IMR-90 (cell line): ENCODE measurements around the gene SH2D6. TPM values are rescaled to one million over a fixed set of nuclear protein-coding genes. Genes with fewer than 3 reads are reported as not detected.

ENCODE experiments used
- ATAC-seq: fragments of 200-7000 bp; cut with Tn5 transposase; 2 replicates; pipeline ENCODE4 v1.9.1; 2020; ENCODE audit warnings: low read depth, mild to moderate bottlenecking, moderate library complexity
- BruUV-seq: library from RNA; stranded (reverse); fragments of 400-500 nt; replicated peaks from 2 replicates; lab custom pipeline; 2021; lab: Mats Ljungman, UMichigan
- CTCF ChIA-PET: fragments of 300-600 bp; formaldehyde crosslinking; extraction: SDS; loops from one replicate; lab custom pipeline; 2021; ENCODE audit warnings: antibody characterized with exemption; lab: Yijun Ruan, JAX
- POLR2A ChIA-PET: fragments of 300-600 bp; sonication (Branson Sonifier 250); formaldehyde crosslinking; loops from one replicate; lab custom pipeline; 2022; ENCODE audit warnings: antibody characterized with exemption; ENCODE audit not compliant: unreplicated experiment; lab: Charles Lee
- DNase-seq: peaks from one replicate; pipeline ENCODE4 v3.0.0; 2013
- H2AFZ ChIP-seq: replicated peaks from 2 replicates; pipeline ENCODE3; 2013; ENCODE audit warnings: low read length, mild to moderate bottlenecking; ENCODE audit not compliant: poor library complexity
- H2AK5ac ChIP-seq: 2 replicates; pipeline ENCODE4 v1.6.1; 2013; ENCODE audit warnings: low read depth, low read length, inconsistent platforms
- H2AK9ac ChIP-seq: replicated peaks from 2 replicates; pipeline ENCODE3; 2013; ENCODE audit warnings: mild to moderate bottlenecking, low read depth, low read length, moderate library complexity; ENCODE audit not compliant: poor library complexity
- H2BK120ac ChIP-seq: 2 replicates; pipeline ENCODE4 v1.6.1; 2013; ENCODE audit warnings: low read depth, low read length, inconsistent platforms
- H2BK15ac ChIP-seq: 3 replicates; pipeline ENCODE4 v1.6.1; 2013; ENCODE audit warnings: low read depth, low read length, inconsistent platforms
- H2BK20ac ChIP-seq: 2 replicates; pipeline ENCODE4 v1.6.1; 2013; ENCODE audit warnings: low read depth, mild to moderate bottlenecking, inconsistent platforms, low read length, moderate library complexity
- H2BK5ac ChIP-seq: 2 replicates; pipeline ENCODE4 v1.6.1; 2013; ENCODE audit warnings: mild to moderate bottlenecking, low read depth, low read length, inconsistent platforms; ENCODE audit not compliant: poor library complexity, severe bottlenecking
- H3K14ac ChIP-seq: replicated peaks from 2 replicates; pipeline ENCODE4 v1.6.1; 2013; ENCODE audit warnings: low read depth, low read length, inconsistent platforms
- H3K18ac ChIP-seq: 2 replicates; pipeline ENCODE4 v1.6.1; 2013; ENCODE audit warnings: low read depth, low read length, control low read depth
- H3K23ac ChIP-seq: 2 replicates; pipeline ENCODE4 v1.6.1; 2013; ENCODE audit warnings: low read depth, low read length, inconsistent platforms
- H3K27ac ChIP-seq: 2 replicates; pipeline ENCODE4 v1.5.1; 2013; ENCODE audit warnings: mild to moderate bottlenecking, control low read depth, low read length; ENCODE audit not compliant: insufficient read depth
- H3K27me3 ChIP-seq: 2 replicates; pipeline ENCODE4 v1.6.1; 2013; ENCODE audit warnings: low read length; ENCODE audit not compliant: control insufficient read depth, insufficient read depth
- H3K36me3 ChIP-seq: 2 replicates; pipeline ENCODE4 v1.6.1; 2013; ENCODE audit warnings: low read length, mixed read lengths; ENCODE audit not compliant: control insufficient read depth, insufficient read depth
- H3K4ac ChIP-seq: 2 replicates; pipeline ENCODE4 v1.6.1; 2013; ENCODE audit warnings: low read depth, low read length, inconsistent platforms
- H3K4me1 ChIP-seq: 2 replicates; pipeline ENCODE4 v1.6.1; 2013; ENCODE audit warnings: low read length, mixed read lengths; ENCODE audit not compliant: control insufficient read depth, insufficient read depth
- H3K4me2 ChIP-seq: 2 replicates; pipeline ENCODE4 v1.6.1; 2013; ENCODE audit warnings: low read depth, mild to moderate bottlenecking, control low read depth, low read length, moderate library complexity
- H3K4me3 ChIP-seq: 2 replicates; pipeline ENCODE4 v1.5.1; 2013; ENCODE audit warnings: low read depth, mild to moderate bottlenecking, control low read depth, low read length, moderate library complexity; ENCODE audit not compliant: insufficient read depth
- H3K56ac ChIP-seq: 2 replicates; pipeline ENCODE4 v1.6.1; 2013; ENCODE audit warnings: low read length, inconsistent platforms; ENCODE audit not compliant: insufficient read depth; ENCODE audit errors: extremely low read depth
- H3K79me1 ChIP-seq, 2 experiments: 2 replicates each; pipeline ENCODE4 v1.6.1; 2013; ENCODE audit warnings: low read length in 2 of 2, inconsistent platforms in 1 of 2, low read depth in 1 of 2
- H3K9ac ChIP-seq: 2 replicates; pipeline ENCODE4 v1.6.1; 2013; ENCODE audit warnings: low read depth, low read length, control low read depth
- H3K9me1 ChIP-seq: 2 replicates; pipeline ENCODE4 v1.6.1; 2013; ENCODE audit warnings: low read length, inconsistent platforms; ENCODE audit not compliant: insufficient read depth
- H3K9me3 ChIP-seq: 2 replicates; pipeline ENCODE4 v1.6.1; 2013; ENCODE audit warnings: low read length; ENCODE audit not compliant: control insufficient read depth, insufficient read depth
- H4K20me1 ChIP-seq: 2 replicates; pipeline ENCODE4 v1.6.1; 2013; ENCODE audit warnings: low read length, inconsistent platforms; ENCODE audit not compliant: insufficient read depth
- H4K5ac ChIP-seq: 2 replicates; pipeline ENCODE4 v1.6.1; 2013; ENCODE audit warnings: mild to moderate bottlenecking, low read depth, low read length, control low read depth
- H4K8ac ChIP-seq, 2 experiments: 2 replicates each; pipeline ENCODE4 v1.6.1; 2013; ENCODE audit warnings: low read depth in 2 of 2, low read length in 2 of 2, control low read depth in 1 of 2, inconsistent platforms in 1 of 2
- H4K91ac ChIP-seq: 2 replicates; pipeline ENCODE4 v1.6.1; 2013; ENCODE audit warnings: low read depth, low read length, inconsistent platforms; ENCODE audit not compliant: insufficient read depth
- BHLHE40 ChIP-seq: fragments of 150-350 bp; IDR thresholded peaks from 2 replicates; pipeline ENCODE4 v1.6.1; 2016; ENCODE audit warnings: mild to moderate bottlenecking, low read depth, low read length
- CEBPB ChIP-seq: IDR thresholded peaks from 2 replicates; pipeline ENCODE4 v1.6.1; 2012; ENCODE audit warnings: low read depth, low read length, improper control_type of control experiment
- CHD1 ChIP-seq: IDR thresholded peaks from 2 replicates; pipeline ENCODE4 v1.6.1; 2012; ENCODE audit warnings: low read depth, low read length, improper control_type of control experiment
- CTCF ChIP-seq: conservative IDR thresholded peaks from 2 replicates; pipeline ENCODE4 v1.5.1; 2012; ENCODE audit warnings: mild to moderate bottlenecking, low read depth, low read length, improper control_type of control experiment
- ELK1 ChIP-seq: fragments of 150-350 bp; IDR thresholded peaks from 2 replicates; pipeline ENCODE4 v1.6.1; 2016; ENCODE audit warnings: low read depth, mild to moderate bottlenecking, low read length, moderate library complexity, borderline replicate concordance
- FOS ChIP-seq: fragments of 150-350 bp; IDR thresholded peaks from 2 replicates; pipeline ENCODE4 v1.6.1; 2016; ENCODE audit warnings: low read depth, low read length
- MAFK ChIP-seq: IDR thresholded peaks from 2 replicates; pipeline ENCODE4 v1.6.1; 2012; ENCODE audit warnings: low read depth, low read length, improper control_type of control experiment
- MAZ ChIP-seq: IDR thresholded peaks from 2 replicates; pipeline ENCODE4 v1.6.1; 2012; ENCODE audit warnings: low read depth, mild to moderate bottlenecking, low read length, improper control_type of control experiment, moderate library complexity, borderline replicate concordance
- MXI1 ChIP-seq: IDR thresholded peaks from 2 replicates; pipeline ENCODE4 v1.6.1; 2012; ENCODE audit warnings: low read depth, mild to moderate bottlenecking, low read length, moderate library complexity, borderline replicate concordance
- NFE2L2 ChIP-seq: fragments of 150-350 bp; IDR thresholded peaks from 2 replicates; pipeline ENCODE4 v1.6.1; 2016; ENCODE audit warnings: low read depth, mild to moderate bottlenecking, low read length
- RAD21 ChIP-seq: IDR thresholded peaks from 2 replicates; pipeline ENCODE4 v1.6.1; 2012; ENCODE audit warnings: low read length, improper control_type of control experiment
- RCOR1 ChIP-seq: IDR thresholded peaks from 2 replicates; pipeline ENCODE4 v1.6.1; 2012; ENCODE audit warnings: mild to moderate bottlenecking, low read length, improper control_type of control experiment; ENCODE audit not compliant: insufficient replicate concordance
- SMC3 ChIP-seq: fragments of 150-350 bp; IDR thresholded peaks from 2 replicates; pipeline ENCODE4 v1.6.1; 2016; ENCODE audit warnings: low read depth, mild to moderate bottlenecking, antibody characterized with exemption, low read length, moderate library complexity
- USF2 ChIP-seq: fragments of 150-350 bp; IDR thresholded peaks from 2 replicates; pipeline ENCODE4 v1.6.1; 2017; ENCODE audit warnings: mild to moderate bottlenecking, antibody characterized with exemption, low read length, low read depth
- WGBS, 2 experiments: methylation state at CpG; one replicate each; pipeline versions ENCODE4 v1.1.5 to v1.1.7; 2013; ENCODE audit warnings: missing lambda C conversion rate in 2 of 2; ENCODE audit not compliant: insufficient read length in 1 of 2; ENCODE audit errors: extremely low coverage in 2 of 2; 5-methylcytosine and 5-hydroxymethylcytosine counted together
- dilution Hi-C: fragments of 300-500 bp; cut with HindIII; formaldehyde crosslinking; loops from one replicate; pipeline ENCODE4 v1.14.3; 2018; ENCODE audit warnings: low sequenced_read_pairs; ENCODE audit not compliant: unreplicated experiment
- in situ Hi-C: fragments of 300-500 bp; cut with MboI; formaldehyde crosslinking; loops from 3 replicates; pipeline ENCODE4 v1.14.3; 2019; ENCODE audit warnings: low sequenced_read_pairs, inconsistent platforms, mixed read lengths
- intact Hi-C: fragments of 100-400 bp; cut with micrococcal nuclease; formaldehyde crosslinking; loops from 2 replicates; pipeline ENCODE4 v1.10.0; 2022
- polyA plus RNA-seq, 3 experiments: library from polyadenylated mRNA; depleted of rRNA; stranded (reverse); fragments of >200 nt; gene quantifications; 2 replicates each; pipeline ENCODE4 v1.2.3, GENCODE V29; 2012; ENCODE audit warnings: low replicate concordance in 1 of 3
- total RNA-seq: library from RNA; depleted of rRNA; stranded (reverse); fragments of >200 nt; gene quantifications from 2 replicates; pipeline ENCODE4 v1.2.3, GENCODE V29; 2012

The SH2D6 gene
- total and polyA plus RNA-seq, 2 of the 4 experiments (the other 2 are of a cell fraction) = 0.32 to 0.36 TPM

- Histone ChIP-seq H2AFZ (no peak overlapping the region), H3K18ac (no peak overlapping the region), H3K9ac (no peak overlapping the region), H3K23ac (no peak overlapping the region), H4K8ac (no peak overlapping the region), H2BK15ac (no peak overlapping the region), H4K91ac (no peak overlapping the region), H2AK9ac (no peak overlapping the region), H3K27me3 (0 out of 2 replicates have a peak, but pooled peaks cover 3% of the 10 kb centered on the region), H2BK120ac (no peak overlapping the region), H3K56ac (no peak overlapping the region), H3K36me3 (no peaks in the 10 kb centered on the region), H4K5ac (no peak overlapping the region), H3K14ac (no peak overlapping the region), H3K4ac (no peak overlapping the region), H3K79me1 (no peaks in the 10 kb centered on the region), H3K9me3 (no peaks in the 10 kb centered on the region), H3K4me3 (no peak overlapping the region), H2BK20ac (no peak overlapping the region), H3K4me1 (no peaks in the 10 kb centered on the region), H2BK5ac (no peak overlapping the region), H3K9me1 (no peaks in the 10 kb centered on the region; the same call in 1 of the 2 replicates), H4K20me1 (no peaks in the 10 kb centered on the region), H3K27ac (no peak overlapping the region), H2AK5ac (no peak overlapping the region), H3K4me2 (no peak overlapping the region)
- intact Hi-C loops = loop anchor here (5.0 kb wide), 1 partner anchor 44 kb away; no protein-coding TSS in a partner anchor
- TF ChIP-seq CHD1 (no peak), FOS (no peak), CEBPB (no peak), MXI1 (no peak), RAD21 (no peak), MAZ (no peak), RCOR1 (no peak), USF2 (no peak), NFE2L2 (no peak), CTCF (no peak), BHLHE40 (no peak), SMC3 (no peak), MAFK (no peak), ELK1 (no peak)
- ChIA-PET POLR2A (interaction anchor here (0.6 kb wide), 1 partner anchor 14 kb away, joined by 4 read pairs; no protein-coding TSS in a partner anchor), CTCF (no interaction called here)
- ATAC-seq (no peak), DNase-seq (no peak)
- 82% methylated on average over 5 of the region's 7 CpGs; no CpG with 5 or more reads in 1 of the 2 experiments for WGBS, 2 experiments
- in situ Hi-C loops = no loop called here
- dilution Hi-C loops = no loop called here
- no TSS peak for BruUV-seq
These were observed 35.1 kb downstream of the SH2D6 start for GRCh38 chr2:85453571-85453970.
